Hepatocyte (in vitro differentiated cells): ENCODE results near the gene DCTN2. TPM values are rescaled to one million over a fixed set of nuclear protein-coding genes. Genes with fewer than 3 reads are reported as not detected.
A peak's percentile ranks its signal among the peaks of the same experiment; 100 is the strongest.

Experiments used
- DNase-seq: peaks from one replicate; pipeline ENCODE4 v3.0.0-alpha.2; 2016; ENCODE audit warnings: low spot score
- H2AFZ ChIP-seq: fragments of 200-600 bp; sonication (generic); 2 replicates; pipeline ENCODE4 v1.6.0; 2016; ENCODE audit warnings: antibody characterized with exemption, mild to moderate bottlenecking
- H3K27ac ChIP-seq: fragments of 200-600 bp; sonication (generic); 2 replicates; pipeline ENCODE4 v1.5.1; 2016; ENCODE audit warnings: mild to moderate bottlenecking
- H3K27me3 ChIP-seq: fragments of 200-600 bp; sonication (generic); 2 replicates; pipeline ENCODE4 v1.6.1; 2016
- H3K36me3 ChIP-seq: fragments of 200-600 bp; sonication (generic); replicated peaks from 2 replicates; pipeline ENCODE4 v1.5.1; 2016; ENCODE audit warnings: low read depth; ENCODE audit not compliant: insufficient read depth
- H3K4me1 ChIP-seq: fragments of 200-600 bp; sonication (generic); 2 replicates; pipeline ENCODE4 v1.5.1; 2016; ENCODE audit warnings: mild to moderate bottlenecking, moderate library complexity; ENCODE audit not compliant: insufficient read depth
- H3K4me2 ChIP-seq: fragments of 200-600 bp; sonication (generic); 2 replicates; pipeline ENCODE4 v1.6.0; 2016
- H3K4me3 ChIP-seq: fragments of 200-600 bp; sonication (generic); 2 replicates; pipeline ENCODE4 v1.5.1; 2016; ENCODE audit warnings: mild to moderate bottlenecking
- H3K79me2 ChIP-seq: fragments of 200-600 bp; sonication (generic); 2 replicates; pipeline ENCODE4 v1.6.0; 2017; ENCODE audit warnings: mild to moderate bottlenecking
- H3K9me2 ChIP-seq: fragments of 200-600 bp; sonication (generic); replicated peaks from 2 replicates; pipeline ENCODE4 v1.6.0; 2017; ENCODE audit warnings: mild to moderate bottlenecking; ENCODE audit not compliant: insufficient read depth
- H3K9me3 ChIP-seq: fragments of 200-600 bp; sonication (generic); 2 replicates; pipeline ENCODE4 v1.5.1; 2016; ENCODE audit warnings: low read depth, mild to moderate bottlenecking
- H4K20me1 ChIP-seq: fragments of 200-600 bp; sonication (generic); 2 replicates; pipeline ENCODE4 v1.6.0; 2016; ENCODE audit warnings: mild to moderate bottlenecking; ENCODE audit not compliant: insufficient read depth, poor library complexity, severe bottlenecking
- CTCF ChIP-seq: fragments of 200-600 bp; sonication (generic); IDR thresholded peaks from 2 replicates; pipeline ENCODE4 v1.5.1; 2016; ENCODE audit warnings: antibody characterized with exemption, mild to moderate bottlenecking; ENCODE audit not compliant: poor library complexity
- EZH2 ChIP-seq: fragments of 200-600 bp; sonication (generic); IDR thresholded peaks from 2 replicates; pipeline ENCODE4 v1.6.1; 2016; ENCODE audit warnings: antibody characterized with exemption, mild to moderate bottlenecking, borderline replicate concordance
- EZH2phosphoT487 ChIP-seq: fragments of 200-600 bp; sonication (generic); IDR thresholded peaks from one replicate; pipeline ENCODE4 v1.6.1; 2018; ENCODE audit warnings: antibody characterized with exemption, mild to moderate bottlenecking, low read depth, moderate library complexity; ENCODE audit not compliant: unreplicated experiment, severe bottlenecking
- WGBS: methylation state at CpG from one replicate; pipeline ENCODE4 v1.1.6; 2016; ENCODE audit warnings: low lambda C conversion rate; ENCODE audit errors: missing lambda C conversion rate; 5-methylcytosine and 5-hydroxymethylcytosine counted together
- polyA plus RNA-seq: library from polyadenylated mRNA; unstranded; fragments of >200 nt; fragmentation: Nextera tagmentation; extraction: Ambion mirVana; gene quantifications from 2 replicates; pipeline ENCODE4 v1.2.1, GENCODE V29; 2016
- total RNA-seq: library from RNA; depleted of rRNA; stranded (reverse); fragments of >200 nt; gene quantifications from 2 replicates; pipeline ENCODE4 v1.2.3, GENCODE V29; 2014

The DCTN2 gene
- total and polyA plus RNA-seq, 2 experiments from 2014 or later: 110 to 124 TPM

DNA sequence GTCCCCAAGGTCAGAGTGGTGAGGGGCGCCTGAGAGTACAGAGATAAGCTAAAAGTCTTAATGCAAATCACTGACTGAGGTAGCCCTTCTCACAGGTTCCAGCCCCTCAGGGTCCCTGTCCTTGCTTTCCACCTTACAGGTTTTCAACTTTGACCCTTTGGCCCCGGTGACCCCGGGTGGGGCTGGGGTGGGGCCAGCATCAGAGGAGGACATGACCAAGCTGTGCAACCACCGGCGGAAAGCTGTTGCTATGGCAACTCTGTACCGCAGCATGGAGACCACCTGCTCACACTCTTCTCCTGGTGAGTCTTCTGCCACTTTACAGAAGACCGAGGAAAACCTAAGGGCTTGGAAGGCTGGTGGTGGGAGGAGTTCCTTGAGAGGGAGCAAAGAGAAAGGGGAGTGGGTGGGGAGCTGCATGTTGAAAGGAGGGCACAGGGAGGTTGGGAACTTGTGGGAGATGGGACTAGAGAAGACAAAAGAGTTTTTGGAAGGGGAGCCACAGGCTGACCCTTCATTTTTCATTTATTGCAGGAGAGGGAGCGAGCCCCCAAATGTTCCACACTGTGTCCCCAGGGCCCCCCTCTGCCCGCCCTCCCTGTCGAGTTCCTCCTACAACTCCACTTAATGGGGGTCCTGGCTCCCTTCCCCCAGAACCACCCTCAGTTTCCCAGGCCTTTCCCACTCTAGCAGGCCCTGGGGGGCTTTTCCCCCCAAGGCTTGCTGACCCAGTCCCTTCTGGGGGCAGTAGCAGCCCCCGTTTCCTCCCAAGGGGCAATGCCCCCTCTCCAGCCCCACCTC lies 22.0 kb downstream of the DCTN2 start:
- peaks cover 47% of the 10 kb centered on the region for H3K79me2 ChIP-seq
- no peaks in the 10 kb centered on the region for H3K9me2 ChIP-seq
- 77% methylated on average over 8 of the region's 11 CpGs for WGBS
- H3K27ac ChIP-seq: peak overlapping the region; percentile 99
- H2AFZ ChIP-seq: no peak overlapping the region
- H3K4me1 ChIP-seq: peaks cover 29% of the 10 kb centered on the region
- H3K4me2 ChIP-seq: peak overlapping the region; percentile 89
- H3K9me3 ChIP-seq: no peaks in the 10 kb centered on the region
- H3K36me3 ChIP-seq: no peaks in the 10 kb centered on the region
- H3K4me3 ChIP-seq: no peak overlapping the region
- no peak for DNase-seq
- TF ChIP-seq CTCF (no peak), EZH2 (no peak), EZH2phosphoT487 (no peak)
- no peaks in the 10 kb centered on the region for H3K27me3 ChIP-seq
- H4K20me1 ChIP-seq: peaks cover 33% of the 10 kb centered on the region

DNA sequence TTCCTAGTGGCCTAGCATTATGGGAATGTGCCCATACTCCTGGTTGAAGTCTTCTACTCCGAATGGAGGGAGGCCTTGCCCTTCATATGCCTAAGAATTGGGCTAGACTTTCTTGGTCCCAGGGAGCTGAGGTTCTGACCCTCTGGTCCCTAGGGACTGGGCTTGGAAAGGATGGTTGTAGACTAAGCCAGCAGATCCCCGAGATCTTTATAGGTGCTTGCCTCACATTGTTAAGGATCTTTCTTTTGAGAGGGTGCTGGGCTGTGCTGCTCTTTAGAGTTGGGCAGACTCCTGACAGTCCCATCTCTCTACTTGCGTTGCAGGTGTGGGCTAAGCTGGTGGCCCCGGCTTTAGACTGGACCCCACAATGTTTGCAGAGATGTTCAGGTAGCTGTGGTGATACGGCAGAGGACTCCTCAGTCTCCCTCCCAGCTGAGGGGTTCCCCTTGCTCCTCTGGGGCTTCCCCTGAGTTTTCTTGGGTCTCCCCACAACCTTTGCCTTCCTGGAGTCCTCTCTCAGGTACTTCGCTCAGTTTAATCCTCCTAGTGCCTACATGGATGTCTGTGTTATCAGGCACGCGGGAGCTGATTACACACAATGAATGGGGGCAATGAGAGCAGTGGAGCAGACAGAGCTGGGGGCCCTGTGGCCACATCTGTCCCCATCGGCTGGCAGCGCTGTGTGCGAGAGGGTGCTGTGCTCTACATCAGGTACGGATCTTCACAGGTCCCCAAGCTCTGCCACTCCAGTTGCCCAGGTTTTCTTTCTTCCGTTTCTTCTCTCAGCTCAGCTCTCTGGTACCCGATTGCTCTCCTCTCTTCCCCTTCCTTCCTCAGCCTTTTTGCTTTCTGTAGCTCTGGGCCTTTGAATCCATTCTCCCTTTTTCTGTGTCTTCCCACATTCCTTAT lies 23.0 kb downstream of the DCTN2 start:
- no peaks in the 10 kb centered on the region for H3K36me3 ChIP-seq
- no peak for DNase-seq

More for the DNA sequence above, 23.0 kb downstream of the DCTN2 start:
- 66% methylated on average over 14 of the region's 14 CpGs for WGBS
- Histone ChIP-seq H3K27me3 (no peaks in the 10 kb centered on the region), H3K4me1 (peaks cover 29% of the 10 kb centered on the region), H3K27ac (peak overlapping the region; percentile 99), H3K4me2 (peak overlapping the region; percentile 89), H3K79me2 (peaks cover 57% of the 10 kb centered on the region), H3K9me2 (no peaks in the 10 kb centered on the region), H4K20me1 (peaks cover 41% of the 10 kb centered on the region), H3K9me3 (no peaks in the 10 kb centered on the region), H2AFZ (no peak overlapping the region), H3K4me3 (peak overlapping the region; percentile 58)
- TF ChIP-seq CTCF: no peak
- no peak for TF ChIP-seq EZH2
- no peak for TF ChIP-seq EZH2phosphoT487
